Activated naive CD4-positive, alpha-beta T cell treated with anti-CD3 and anti-CD28 coated beads for 36 hours (primary cell): ENCODE data around the gene SEMA3A. TPM values are rescaled to one million over a fixed set of nuclear protein-coding genes. Genes with fewer than 3 reads are reported as not detected.

Source experiments
- CTCF ChIA-PET: fragments of 350-600 bp; sonication (Branson Sonifier 250); formaldehyde crosslinking; loops from one replicate; lab custom pipeline; 2021; ENCODE audit warnings: antibody characterized with exemption; lab: Charles Lee
- DNase-seq: peaks from one replicate; pipeline ENCODE4 v3.0.0-alpha.2; 2020
- H3K27ac Mint-ChIP-seq: one replicate; pipeline ENCODE4 v1.8.0; 2021; ENCODE audit warnings: mild to moderate bottlenecking, mixed read lengths
- H3K27me3 Mint-ChIP-seq: one replicate; pipeline ENCODE4 v1.8.0; 2021; ENCODE audit warnings: low read depth, mixed read lengths
- H3K36me3 Mint-ChIP-seq: one replicate; pipeline ENCODE4 v1.8.0; 2021; ENCODE audit warnings: low read depth, mixed read lengths
- H3K4me1 Mint-ChIP-seq: one replicate; pipeline ENCODE4 v1.8.0; 2021; ENCODE audit warnings: low read depth, mixed read lengths
- H3K4me3 Mint-ChIP-seq: one replicate; pipeline ENCODE4 v1.8.0; 2021; ENCODE audit warnings: mild to moderate bottlenecking, moderate library complexity, mixed read lengths
- H3K9me3 Mint-ChIP-seq: one replicate; pipeline ENCODE4 v1.8.0; 2021; ENCODE audit warnings: mixed read lengths
- intact Hi-C: fragments of 100-400 bp; cut with micrococcal nuclease; formaldehyde crosslinking; loops from one replicate; pipeline ENCODE4 v1.15.1; 2023
- total RNA-seq, 2 experiments: library from RNA; stranded (reverse); gene quantifications; one replicate each; pipeline ENCODE4 v1.2.3, GENCODE V29; 2021

The SEMA3A gene
- total RNA-seq, 2 experiments from 2014 or later, result 2.7 to 3.0 TPM

DNA sequence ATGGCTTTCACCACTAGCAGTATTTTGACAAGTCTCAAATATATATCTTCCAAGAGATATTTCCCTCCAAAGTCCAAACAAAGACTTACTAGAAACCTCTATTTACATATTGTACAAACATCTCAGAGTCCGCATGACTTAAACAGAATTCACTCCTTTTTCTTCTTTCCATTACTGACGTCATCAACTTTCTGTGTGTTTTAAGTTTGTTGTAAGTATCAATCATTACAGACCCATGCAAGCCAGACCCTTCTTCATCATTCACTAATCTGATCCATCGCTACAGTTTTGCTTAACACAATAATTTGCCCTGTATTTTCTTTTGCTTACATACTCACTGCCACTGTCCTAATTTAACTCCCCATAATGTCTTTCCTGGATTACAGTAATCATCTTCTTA, 51.9 kb downstream of the SEMA3A start:
- DNase-seq, result no peak
- intact Hi-C loops, result no loop called here
- Mint-ChIP-seq H3K27ac (no peak overlapping the region), H3K27me3 (no peaks in the 10 kb centered on the region), H3K4me1 (no peaks in the 10 kb centered on the region), H3K9me3 (no peaks in the 10 kb centered on the region), H3K4me3 (no peak overlapping the region), H3K36me3 (no peaks in the 10 kb centered on the region)
- CTCF ChIA-PET, result no interaction called here

DNA sequence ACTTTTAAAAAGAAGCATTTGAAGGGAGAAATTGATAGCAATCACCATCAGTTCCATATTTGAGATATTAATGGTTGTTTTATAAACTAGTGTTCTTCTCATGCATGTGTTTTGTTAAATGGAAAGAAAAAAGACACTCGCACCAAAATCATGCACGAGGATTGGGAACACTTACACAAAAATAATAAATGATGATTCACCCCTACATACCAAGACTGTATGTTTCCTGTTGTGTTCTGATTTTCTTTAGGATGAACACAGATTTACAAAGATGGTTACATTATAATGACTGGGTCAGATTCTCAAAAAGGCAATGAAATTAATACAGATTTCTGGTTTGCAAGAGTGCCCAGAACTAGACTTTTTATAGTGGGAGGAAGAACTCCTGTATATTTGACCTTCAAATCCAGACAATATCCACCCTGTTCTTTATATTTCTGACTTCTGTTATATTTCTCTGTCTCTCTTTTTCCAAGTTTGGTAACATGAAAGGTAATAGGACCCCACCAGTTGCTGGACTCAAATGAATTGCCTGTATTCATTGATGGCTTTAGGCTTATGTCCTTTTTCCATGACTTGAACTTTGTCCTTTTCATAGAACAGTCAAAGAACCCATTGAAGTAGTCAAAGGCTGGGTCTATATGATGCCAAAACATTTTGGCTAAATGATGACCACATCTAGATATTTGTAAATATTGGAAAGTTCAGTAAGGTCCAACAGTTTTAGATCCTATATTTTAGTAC, 54.4 kb downstream of the SEMA3A start:
- no peaks in the 10 kb centered on the region for H3K4me1 Mint-ChIP-seq
- H3K36me3 Mint-ChIP-seq, result no peaks in the 10 kb centered on the region
- intact Hi-C loops, result no loop called here
- no peaks in the 10 kb centered on the region for H3K27me3 Mint-ChIP-seq
- no peak overlapping the region for H3K27ac Mint-ChIP-seq
- H3K4me3 Mint-ChIP-seq, result no peak overlapping the region
- no peak for DNase-seq
- H3K9me3 Mint-ChIP-seq, result no peaks in the 10 kb centered on the region
- CTCF ChIA-PET, result no interaction called here

DNA sequence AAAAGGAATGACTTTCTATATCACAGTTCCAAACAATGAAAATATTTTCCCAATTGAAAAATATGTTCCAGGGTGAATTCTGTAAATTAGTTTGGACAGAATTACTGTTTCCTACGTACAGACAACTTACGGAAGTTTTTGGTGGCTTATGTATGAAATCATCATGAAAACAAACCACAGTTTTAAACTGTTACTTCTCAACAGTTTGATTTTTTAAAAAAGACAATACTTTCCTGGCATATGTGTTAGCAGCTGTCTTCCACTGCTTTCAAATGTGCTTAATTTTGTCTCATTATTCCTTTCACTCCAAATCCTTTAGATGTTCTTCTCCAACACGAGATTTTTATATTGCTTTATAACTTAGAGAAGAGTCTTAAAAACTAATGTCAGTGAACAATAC, 56.2 kb downstream of the SEMA3A start:
- H3K27ac Mint-ChIP-seq, result no peak overlapping the region
- CTCF ChIA-PET, result no interaction called here
- no peaks in the 10 kb centered on the region for H3K9me3 Mint-ChIP-seq
- DNase-seq, result no peak
- no peaks in the 10 kb centered on the region for H3K27me3 Mint-ChIP-seq
- H3K4me3 Mint-ChIP-seq, result no peak overlapping the region
- no peaks in the 10 kb centered on the region for H3K4me1 Mint-ChIP-seq
- intact Hi-C loops, result no loop called here
- no peaks in the 10 kb centered on the region for H3K36me3 Mint-ChIP-seq

- Mint-ChIP-seq H3K27me3 (no peaks in the 10 kb centered on the region), H3K4me1 (no peaks in the 10 kb centered on the region), H3K4me3 (no peak overlapping the region), H3K9me3 (no peaks in the 10 kb centered on the region), H3K27ac (no peak overlapping the region), H3K36me3 (no peaks in the 10 kb centered on the region)
- CTCF ChIA-PET, result no interaction called here
- DNase-seq, result no peak
- intact Hi-C loops, result no loop called here
Observed at GRCh38 chr7:84137812-84138211, 56.8 kb downstream of the SEMA3A start.

DNA sequence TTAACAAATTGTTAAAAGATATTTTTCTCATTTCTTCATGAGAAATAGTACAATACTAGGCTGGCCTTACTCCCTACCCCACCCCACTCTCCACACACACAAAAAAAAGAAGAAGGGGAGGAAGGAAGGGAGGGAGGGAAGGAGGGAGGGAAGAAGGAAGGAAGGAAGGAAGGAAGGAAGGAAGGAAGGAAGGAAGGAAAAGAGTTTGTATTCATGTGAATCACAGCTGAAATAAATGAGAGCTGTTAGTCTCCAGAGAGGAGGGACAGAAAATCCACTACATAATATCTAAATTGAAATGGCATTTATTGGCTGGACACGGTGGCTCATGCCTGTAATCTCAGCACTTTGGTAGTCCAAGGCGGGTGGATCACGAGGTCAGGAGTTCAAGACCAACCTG, 57.8 kb downstream of the SEMA3A start:
- Mint-ChIP-seq H3K27ac (no peak overlapping the region), H3K4me3 (no peak overlapping the region), H3K4me1 (no peaks in the 10 kb centered on the region), H3K27me3 (no peaks in the 10 kb centered on the region), H3K9me3 (no peaks in the 10 kb centered on the region), H3K36me3 (no peaks in the 10 kb centered on the region)
- DNase-seq, result no peak
- intact Hi-C loops, result no loop called here
- CTCF ChIA-PET, result interaction anchor here (0.7 kb wide), 1 partner anchor 8 kb away, joined by 3 read pairs; no protein-coding TSS in a partner anchor

DNA sequence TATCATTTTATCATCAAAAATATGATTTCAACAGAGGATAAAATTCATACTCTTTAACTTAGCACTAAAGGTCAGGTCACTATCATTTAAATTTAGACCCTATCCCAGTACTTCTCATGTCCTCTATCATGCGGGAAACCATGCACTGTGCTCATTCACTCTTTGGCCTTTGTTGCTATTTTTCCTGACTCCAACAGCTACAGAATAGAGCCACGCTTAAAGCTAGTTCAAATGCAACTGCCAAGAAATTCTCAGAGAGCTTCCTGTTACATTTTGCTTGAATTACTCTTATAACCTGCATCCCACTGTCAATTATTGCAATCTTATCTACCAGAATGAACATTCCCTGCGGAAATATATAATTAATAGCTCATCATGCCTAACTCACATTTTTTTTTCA, 58.3 kb downstream of the SEMA3A start:
- no peaks in the 10 kb centered on the region for H3K9me3 Mint-ChIP-seq
- no peak for DNase-seq
- H3K27me3 Mint-ChIP-seq, result no peaks in the 10 kb centered on the region
- no peak overlapping the region for H3K27ac Mint-ChIP-seq
- no peak overlapping the region for H3K4me3 Mint-ChIP-seq
- CTCF ChIA-PET, result interaction anchor here (0.6 kb wide), 1 partner anchor 10 kb away, joined by 7 read pairs; no protein-coding TSS in a partner anchor
- H3K36me3 Mint-ChIP-seq, result no peaks in the 10 kb centered on the region
- intact Hi-C loops, result no loop called here
- no peaks in the 10 kb centered on the region for H3K4me1 Mint-ChIP-seq

DNA sequence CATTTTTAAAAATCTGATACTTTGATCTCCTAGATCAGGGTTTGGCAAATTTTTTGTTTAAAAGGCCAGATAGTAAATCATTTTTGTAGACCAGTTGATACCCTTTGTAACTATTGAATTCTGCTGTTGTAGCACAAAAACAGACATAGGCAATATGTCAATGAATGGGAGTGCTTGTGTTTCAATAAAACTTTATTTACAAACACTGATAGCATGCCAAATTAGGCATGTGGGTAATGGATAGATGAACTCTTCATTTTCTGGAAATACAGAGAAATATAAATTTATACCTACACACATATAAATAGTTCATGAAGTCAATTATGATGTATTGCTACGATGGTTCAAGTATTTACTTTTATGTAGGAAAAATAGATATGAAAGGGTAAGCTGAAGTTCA, 60.4 kb downstream of the SEMA3A start:
- Mint-ChIP-seq H3K9me3 (no peaks in the 10 kb centered on the region), H3K27ac (no peak overlapping the region), H3K4me1 (no peaks in the 10 kb centered on the region), H3K27me3 (no peaks in the 10 kb centered on the region), H3K36me3 (no peaks in the 10 kb centered on the region), H3K4me3 (no peak overlapping the region)
- CTCF ChIA-PET, result no interaction called here
- no peak for DNase-seq
- intact Hi-C loops, result no loop called here

GRCh38 chr7:84125654-84126053, 68.9 kb downstream of the SEMA3A start:
- Mint-ChIP-seq H3K36me3 (no peaks in the 10 kb centered on the region), H3K4me1 (peaks cover 3% of the 10 kb centered on the region), H3K27me3 (no peaks in the 10 kb centered on the region), H3K9me3 (no peaks in the 10 kb centered on the region), H3K27ac (no peak overlapping the region), H3K4me3 (no peak overlapping the region)
- intact Hi-C loops, result no loop called here
- DNase-seq, result no peak
- CTCF ChIA-PET, result no interaction called here

- CTCF ChIA-PET, result interaction anchor here (0.6 kb wide), 1 partner anchor 481 kb away, joined by 3 read pairs; no protein-coding TSS in a partner anchor
- H3K4me1 Mint-ChIP-seq, result peaks cover 3% of the 10 kb centered on the region
Observed at GRCh38 chr7:84123965-84124547, 70.5 kb downstream of the SEMA3A start.

DNA sequence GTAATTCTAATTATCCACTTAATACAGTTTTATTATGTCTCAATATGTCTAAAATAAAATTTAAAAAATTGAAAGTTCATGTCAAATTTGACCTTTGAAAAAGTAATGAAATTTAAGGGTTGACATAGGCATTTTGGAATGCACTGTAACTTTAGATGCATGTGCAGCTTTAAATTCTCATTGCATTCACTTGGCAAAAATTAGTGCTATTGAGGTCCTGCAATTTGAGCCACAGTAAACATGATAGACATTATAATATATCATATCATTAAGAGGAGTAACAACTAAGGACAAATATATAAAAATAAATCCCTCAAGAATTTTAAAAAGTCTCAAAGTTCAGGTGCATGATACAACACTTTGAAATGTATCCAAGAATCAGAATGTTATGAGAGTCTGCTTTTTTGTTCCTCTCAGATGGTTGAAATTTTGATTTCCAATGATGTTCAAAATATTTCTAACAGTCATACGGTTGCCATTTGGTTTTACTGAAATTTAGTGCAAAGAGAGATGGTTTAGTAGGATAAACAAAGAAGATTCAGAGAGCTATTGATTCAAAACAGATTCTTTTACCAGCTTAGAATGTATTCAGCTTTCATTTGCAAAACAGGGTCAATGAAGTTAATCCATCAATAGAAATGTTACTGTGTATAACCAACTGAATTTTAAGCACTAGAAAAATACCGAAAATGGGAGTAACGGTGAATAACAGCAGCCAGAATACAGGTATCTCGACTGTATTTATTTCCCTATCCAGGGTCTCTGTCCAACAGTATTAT, 71.8 kb downstream of the SEMA3A start:
- Mint-ChIP-seq H3K36me3 (no peaks in the 10 kb centered on the region), H3K4me3 (no peak overlapping the region), H3K27me3 (no peaks in the 10 kb centered on the region), H3K27ac (no peak overlapping the region), H3K9me3 (no peaks in the 10 kb centered on the region), H3K4me1 (peaks cover 3% of the 10 kb centered on the region)
- no peak for DNase-seq
- intact Hi-C loops, result no loop called here
- CTCF ChIA-PET, result no interaction called here

More at GRCh38 chr7:84123965-84124547, 70.5 kb downstream of the SEMA3A start:
- DNase-seq, result no peak
- Mint-ChIP-seq H3K4me3 (no peak overlapping the region), H3K27ac (no peak overlapping the region), H3K27me3 (no peaks in the 10 kb centered on the region), H3K36me3 (no peaks in the 10 kb centered on the region), H3K9me3 (no peaks in the 10 kb centered on the region)
- intact Hi-C loops, result no loop called here

GRCh38 chr7:84117304-84117703, 77.3 kb downstream of the SEMA3A start:
- no peak overlapping the region for H3K4me3 Mint-ChIP-seq
- no peak overlapping the region for H3K27ac Mint-ChIP-seq
- no peaks in the 10 kb centered on the region for H3K27me3 Mint-ChIP-seq
- no peaks in the 10 kb centered on the region for H3K36me3 Mint-ChIP-seq
- peaks cover 1% of the 10 kb centered on the region for H3K4me1 Mint-ChIP-seq
- no peaks in the 10 kb centered on the region for H3K9me3 Mint-ChIP-seq
- CTCF ChIA-PET, result no interaction called here
- no peak for DNase-seq
- intact Hi-C loops, result no loop called here

DNA sequence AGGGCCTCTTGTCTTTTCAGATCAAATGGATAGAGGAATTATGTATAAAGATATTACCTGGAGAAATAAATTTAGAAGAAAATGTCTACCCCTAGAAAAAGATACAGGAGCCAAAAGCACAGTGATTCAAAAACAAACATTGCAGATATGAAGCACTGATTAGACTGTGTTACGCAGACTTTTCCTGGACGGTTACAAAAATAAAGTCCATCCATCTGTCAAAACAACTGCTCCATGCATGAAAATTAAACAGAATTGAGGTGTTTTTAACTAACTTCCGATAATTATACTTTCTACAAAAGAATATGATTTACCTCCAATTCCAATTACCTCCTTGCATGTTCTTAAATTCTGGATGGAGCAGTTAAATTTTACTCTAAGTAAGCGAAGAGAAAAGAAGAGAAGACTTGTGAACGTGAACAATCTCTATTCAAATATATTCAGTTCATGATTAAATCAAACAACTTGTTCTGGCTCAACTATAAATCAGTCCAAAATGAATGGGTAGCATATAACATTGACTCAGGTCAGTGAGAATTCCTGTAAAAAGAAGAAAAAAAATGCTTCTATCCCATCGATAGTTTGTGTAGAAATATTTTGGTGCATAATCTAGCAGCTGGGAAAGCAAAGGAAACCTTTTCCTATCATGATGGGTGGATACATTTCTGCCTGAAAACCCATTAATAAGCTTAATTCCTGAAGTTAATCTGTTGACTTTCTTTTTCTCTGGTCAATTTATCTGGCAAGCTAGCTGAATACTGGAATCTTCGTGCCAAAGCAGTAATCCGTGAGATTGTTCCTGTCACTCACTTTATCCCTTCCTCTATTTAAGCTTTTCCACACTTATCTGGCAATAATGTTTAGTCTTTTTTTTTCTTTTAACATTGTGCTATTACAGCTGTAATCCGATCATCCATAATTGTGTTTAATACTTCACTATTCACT, 80.4 kb downstream of the SEMA3A start:
- H3K9me3 Mint-ChIP-seq, result no peaks in the 10 kb centered on the region
- H3K4me1 Mint-ChIP-seq, result peaks cover 4% of the 10 kb centered on the region
- CTCF ChIA-PET, result interaction anchor here (0.6 to 0.7 kb wide), 2 partner anchors 12 to 203 kb away, joined by 3 to 7 read pairs; no protein-coding TSS in a partner anchor
- H3K36me3 Mint-ChIP-seq, result no peaks in the 10 kb centered on the region
- H3K27ac Mint-ChIP-seq, result no peak overlapping the region
- DNase-seq, result no peak
- intact Hi-C loops, result no loop called here
- no peaks in the 10 kb centered on the region for H3K27me3 Mint-ChIP-seq
- H3K4me3 Mint-ChIP-seq, result no peak overlapping the region
